ENCODE measurements around the gene POLRMT. TPM values are rescaled to one million over a fixed set of nuclear protein-coding genes. Genes with fewer than 3 reads are reported as not detected.
"Not testable (repeated sequence)": the region's sequence is repeated elsewhere in the genome, so short reads cannot be mapped to it uniquely, and the experiment has no call there.

The POLRMT gene
- total and polyA plus RNA-seq, 4 donors, result 16.1 to 76.7 (median 38.4) TPM

DNA sequence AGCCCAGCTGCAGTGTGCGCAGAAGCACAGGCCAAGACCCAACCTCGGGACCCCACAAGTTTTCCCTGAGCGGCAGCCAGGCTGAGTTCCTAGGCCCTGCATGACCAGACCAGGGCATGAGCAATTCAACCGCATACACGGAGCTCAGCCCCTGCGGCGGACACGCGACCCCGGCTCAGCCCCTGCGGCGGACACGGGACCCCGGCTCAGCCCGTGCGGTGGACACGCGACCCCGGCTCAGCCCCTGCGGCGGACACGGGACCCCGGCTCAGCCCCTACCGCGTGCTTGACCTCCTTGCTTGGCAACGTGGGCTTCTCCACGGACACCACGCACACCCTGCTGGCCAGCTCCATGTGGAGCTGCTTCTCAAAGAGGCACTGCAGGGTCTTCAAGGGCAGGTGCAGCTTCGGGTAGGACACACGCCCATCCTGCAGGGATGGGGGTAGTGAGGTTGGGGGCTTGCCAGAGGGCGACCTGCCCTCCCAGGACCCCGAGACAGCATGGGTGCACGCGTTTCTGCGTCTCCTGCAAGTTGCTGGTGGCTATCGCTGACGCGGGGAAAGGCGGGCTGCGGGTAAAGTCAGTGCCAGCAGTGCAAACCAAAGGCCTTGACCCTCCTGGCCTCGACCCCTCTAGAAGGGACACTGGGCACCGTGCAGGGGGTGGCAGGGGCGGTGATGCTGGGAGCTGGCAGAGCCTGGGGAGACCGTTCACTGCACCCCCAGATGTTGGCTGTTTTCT, 10.0 kb downstream of the POLRMT start:
- H3K4me3 ChIP-seq, result no peak overlapping the region
- H3K4me1 ChIP-seq (ENCODE audit: control insufficient read depth in 5 of 5, insufficient read depth in 5 of 5, low read length in 5 of 5), result no peaks in the 10 kb centered on the region
- DNase-seq (no peak), ATAC-seq (ENCODE audit: insufficient read depth, low FRiP score) (no peak)
- no peak overlapping the region for H3K27ac ChIP-seq (ENCODE audit: low read depth in 1 of 2, low read length in 1 of 2)
- WGBS, 2 donors, result 95 to 96% methylated on average over 44 of the region's 44 CpGs
- H3K9me3 ChIP-seq (ENCODE audit: control insufficient read depth in 4 of 4, insufficient read depth in 3 of 4, low read length in 3 of 4), result peaks cover 0 to 7% (median 0%) of the 10 kb centered on the region in 4 donors
- no peaks in the 10 kb centered on the region for H3K27me3 ChIP-seq (ENCODE audit: control insufficient read depth in 3 of 3, insufficient read depth in 3 of 3, low read length in 2 of 3)
- TF ChIP-seq, protein P1, sequence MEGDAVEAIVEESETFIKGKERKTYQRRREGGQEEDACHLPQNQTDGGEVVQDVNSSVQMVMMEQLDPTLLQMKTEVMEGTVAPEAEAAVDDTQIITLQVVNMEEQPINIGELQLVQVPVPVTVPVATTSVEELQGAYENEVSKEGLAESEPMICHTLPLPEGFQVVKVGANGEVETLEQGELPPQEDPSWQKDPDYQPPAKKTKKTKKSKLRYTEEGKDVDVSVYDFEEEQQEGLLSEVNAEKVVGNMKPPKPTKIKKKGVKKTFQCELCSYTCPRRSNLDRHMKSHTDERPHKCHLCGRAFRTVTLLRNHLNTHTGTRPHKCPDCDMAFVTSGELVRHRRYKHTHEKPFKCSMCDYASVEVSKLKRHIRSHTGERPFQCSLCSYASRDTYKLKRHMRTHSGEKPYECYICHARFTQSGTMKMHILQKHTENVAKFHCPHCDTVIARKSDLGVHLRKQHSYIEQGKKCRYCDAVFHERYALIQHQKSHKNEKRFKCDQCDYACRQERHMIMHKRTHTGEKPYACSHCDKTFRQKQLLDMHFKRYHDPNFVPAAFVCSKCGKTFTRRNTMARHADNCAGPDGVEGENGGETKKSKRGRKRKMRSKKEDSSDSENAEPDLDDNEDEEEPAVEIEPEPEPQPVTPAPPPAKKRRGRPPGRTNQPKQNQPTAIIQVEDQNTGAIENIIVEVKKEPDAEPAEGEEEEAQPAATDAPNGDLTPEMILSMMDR (IDR thresholded peaks at IDR 0.05; ENCODE audit: control extremely low read depth, extremely low read depth), result no peak
- peaks cover 3 to 65% (median 9%) of the 10 kb centered on the region in 4 donors for H3K36me3 ChIP-seq (ENCODE audit: control insufficient read depth in 4 of 4, insufficient read depth in 4 of 4, low read length in 4 of 4)
- no peak overlapping the region for H3K9ac ChIP-seq (ENCODE audit: insufficient read depth in 1 of 2, low read length in 2 of 2)

DNA sequence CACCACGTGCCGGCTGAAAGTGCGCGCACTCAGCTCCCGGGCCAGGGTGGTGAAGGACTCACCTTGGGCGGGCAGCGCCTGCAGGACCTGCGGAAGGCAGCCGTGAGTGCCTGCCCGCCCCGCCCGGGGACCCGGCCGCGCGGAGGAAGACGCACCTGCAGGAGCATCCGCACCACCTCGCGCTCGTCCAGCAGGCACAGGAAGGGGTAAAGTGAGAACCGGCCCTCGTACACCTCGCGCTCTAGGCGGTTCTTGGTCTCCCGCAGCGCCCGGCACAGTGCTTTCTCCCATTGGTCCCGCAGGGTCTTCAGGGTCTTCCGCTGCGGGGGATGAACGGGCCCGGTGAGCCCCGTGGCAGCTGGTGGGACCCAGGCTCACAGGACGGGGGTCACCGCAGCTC, 10.7 kb downstream of the POLRMT start:
- H3K27me3 ChIP-seq (ENCODE audit: control insufficient read depth in 3 of 3, insufficient read depth in 3 of 3, low read length in 2 of 3), result no peaks in the 10 kb centered on the region
- peaks cover 0 to 11% (median 0%) of the 10 kb centered on the region in 4 donors for H3K9me3 ChIP-seq (ENCODE audit: control insufficient read depth in 4 of 4, insufficient read depth in 3 of 4, low read length in 3 of 4)
- no peak overlapping the region for H3K9ac ChIP-seq (ENCODE audit: insufficient read depth in 1 of 2, low read length in 2 of 2)
- DNase-seq, result no peak
- TF ChIP-seq, protein P1 (IDR thresholded peaks at IDR 0.05; ENCODE audit: control extremely low read depth, extremely low read depth), result no peak
- peaks cover 3 to 72% (median 10%) of the 10 kb centered on the region in 4 donors for H3K36me3 ChIP-seq (ENCODE audit: control insufficient read depth in 4 of 4, insufficient read depth in 4 of 4, low read length in 4 of 4)
- ATAC-seq (ENCODE audit: insufficient read depth, low FRiP score), result no peak
- H3K27ac ChIP-seq (ENCODE audit: low read depth in 1 of 2, low read length in 1 of 2), result no peak overlapping the region
- no peaks in the 10 kb centered on the region for H3K4me1 ChIP-seq (ENCODE audit: control insufficient read depth in 5 of 5, insufficient read depth in 5 of 5, low read length in 5 of 5)
- no peak overlapping the region for H3K4me3 ChIP-seq
- WGBS, 2 donors, result 97 to 98% methylated on average over 37 of the region's 37 CpGs

DNA sequence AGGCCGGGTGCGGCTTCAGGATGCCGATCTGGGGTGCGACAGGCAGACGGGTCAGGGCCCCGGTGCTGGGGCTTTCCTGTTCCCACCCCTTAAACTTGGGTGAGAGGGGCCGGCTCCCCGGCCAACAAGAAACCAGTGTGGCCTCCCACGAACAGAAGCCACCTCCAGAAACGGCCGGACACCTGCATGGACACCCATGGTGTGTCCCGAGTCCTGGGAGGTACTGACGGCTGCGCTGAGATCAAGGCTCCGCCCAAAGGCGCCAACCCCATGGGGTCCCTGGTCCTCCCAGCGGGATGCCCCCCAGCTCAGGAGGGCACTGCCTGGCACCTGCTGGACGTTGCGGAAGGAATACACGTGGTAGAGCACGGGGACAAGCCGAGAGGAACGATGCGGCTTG, 11.5 kb downstream of the POLRMT start:
- WGBS, 2 donors, result 95 to 97% methylated on average over 24 of the region's 24 CpGs
- Histone ChIP-seq H3K4me1 (ENCODE audit: control insufficient read depth in 5 of 5, insufficient read depth in 5 of 5, low read length in 5 of 5) (no peaks in the 10 kb centered on the region), H3K9ac (ENCODE audit: insufficient read depth in 1 of 2, low read length in 2 of 2) (no peak overlapping the region), H3K9me3 (ENCODE audit: control insufficient read depth in 4 of 4, insufficient read depth in 3 of 4, low read length in 3 of 4) (peaks cover 0 to 13% (median 0%) of the 10 kb centered on the region in 4 donors), H3K36me3 (ENCODE audit: control insufficient read depth in 4 of 4, insufficient read depth in 4 of 4, low read length in 4 of 4) (peaks cover 3 to 78% (median 10%) of the 10 kb centered on the region in 4 donors), H3K4me3 (no peak overlapping the region), H3K27me3 (ENCODE audit: control insufficient read depth in 3 of 3, insufficient read depth in 3 of 3, low read length in 2 of 3) (no peaks in the 10 kb centered on the region), H3K27ac (ENCODE audit: low read depth in 1 of 2, low read length in 1 of 2) (no peak overlapping the region)
- DNase-seq (no peak), ATAC-seq (ENCODE audit: insufficient read depth, low FRiP score) (no peak)
- TF ChIP-seq, protein P1 (IDR thresholded peaks at IDR 0.05; ENCODE audit: control extremely low read depth, extremely low read depth), result no peak

GRCh38 chr19:621191-621590, 12.1 kb downstream of the POLRMT start:
- DNase-seq, result not testable (repeated sequence)
- 97 to 98% methylated on average over 47 to 48 of the region's 48 CpGs for WGBS, 2 donors
- H3K36me3 ChIP-seq (ENCODE audit: control insufficient read depth in 4 of 4, insufficient read depth in 4 of 4, low read length in 4 of 4), result peaks cover 3 to 78% (median 10%) of the 10 kb centered on the region in 4 donors

More at GRCh38 chr19:621191-621590, 12.1 kb downstream of the POLRMT start:
- not testable (repeated sequence) for H3K4me3 ChIP-seq; ATAC-seq (ENCODE audit: insufficient read depth, low FRiP score); H3K27ac ChIP-seq (ENCODE audit: low read depth in 1 of 2, low read length in 1 of 2); H3K4me1 ChIP-seq (ENCODE audit: control insufficient read depth in 5 of 5, insufficient read depth in 5 of 5, low read length in 5 of 5); H3K27me3 ChIP-seq (ENCODE audit: control insufficient read depth in 3 of 3, insufficient read depth in 3 of 3, low read length in 2 of 3); H3K9ac ChIP-seq (ENCODE audit: insufficient read depth in 1 of 2, low read length in 2 of 2)
- peaks cover 0 to 13% (median 0%) of the 10 kb centered on the region in 4 donors for H3K9me3 ChIP-seq (ENCODE audit: control insufficient read depth in 4 of 4, insufficient read depth in 3 of 4, low read length in 3 of 4)
